HepG2 (cell line): Measurements from ENCODE around the gene ZFP69. TPM values are rescaled to one million over a fixed set of nuclear protein-coding genes. Genes with fewer than 3 reads are reported as not detected.
A peak's percentile ranks its signal among the peaks of the same experiment; 100 is the strongest.

Experiments used
- AGO2 ChIP-seq: fragments of 200-400 bp; formaldehyde crosslinking; optimal IDR thresholded peaks from 2 replicates; pipeline ENCODE3; 2017; ENCODE audit warnings: mild to moderate bottlenecking, low read depth, low read length, moderate library complexity
- ATF7 ChIP-seq, 2 experiments: fragments of 450-650 bp in 1 of 2; sonication (generic) in 1 of 2; formaldehyde crosslinking in 1 of 2; IDR thresholded peaks; 2 replicates each; pipeline versions ENCODE4 v1.4.0 to v1.6.1; 2016 to 2020; ENCODE audit warnings: antibody characterized with exemption in 1 of 2, mild to moderate bottlenecking in 1 of 2, missing genetic modification reagents in 1 of 2
- BCL6 ChIP-seq: IDR thresholded peaks from 2 replicates; pipeline ENCODE4 v1.6.1; 2016; ENCODE audit warnings: missing genetic modification reagents, missing compliant biosample characterization
- CREB1 ChIP-seq, 2 experiments: fragments of 450-650 bp in 1 of 2; IDR thresholded peaks; 2 replicates each; pipeline ENCODE4 v1.6.1; 2016 to 2017; ENCODE audit warnings: control low read depth in 1 of 2, mild to moderate bottlenecking in 1 of 2, missing compliant biosample characterization in 1 of 2, missing genetic modification characterization in 1 of 2
- GATAD1 ChIP-seq: IDR thresholded peaks from 2 replicates; pipeline ENCODE4 v1.6.1; 2016; ENCODE audit warnings: missing genetic modification reagents, missing compliant biosample characterization
- GATAD2A ChIP-seq: IDR thresholded peaks from 2 replicates; pipeline ENCODE4 v1.6.1; 2016
- HNRNPLL ChIP-seq: fragments of 200-400 bp; formaldehyde crosslinking; IDR thresholded peaks from 2 replicates; pipeline ENCODE4 v1.6.1; 2017; ENCODE audit warnings: mild to moderate bottlenecking, low read depth, low read length; ENCODE audit not compliant: poor library complexity, severe bottlenecking
- IRF2 ChIP-seq: IDR thresholded peaks from 2 replicates; pipeline ENCODE4 v1.6.1; 2018; ENCODE audit warnings: missing genetic modification reagents, missing compliant biosample characterization
- KLF11 ChIP-seq: IDR thresholded peaks from 2 replicates; pipeline ENCODE4 v1.6.1; 2016; ENCODE audit warnings: missing compliant biosample characterization
- KLF16 ChIP-seq, 2 experiments: sonication (generic) in 1 of 2; formaldehyde crosslinking in 1 of 2; IDR thresholded peaks; 2 replicates each; pipeline versions ENCODE4 v1.6.1 to v1.8.0; 2016 to 2023; ENCODE audit warnings: missing genetic modification reagents in 2 of 2, missing compliant biosample characterization in 1 of 2
- MLLT10 ChIP-seq: sonication (generic); formaldehyde crosslinking; IDR thresholded peaks from 2 replicates; pipeline ENCODE4 v1.4.0; 2020; ENCODE audit warnings: missing genetic modification reagents
- MYC ChIP-seq: sonication (generic); formaldehyde crosslinking; IDR thresholded peaks from 2 replicates; pipeline ENCODE4 v1.9.0; 2021; ENCODE audit warnings: missing genetic modification reagents, borderline replicate concordance
- NCOA2 ChIP-seq: sonication (generic); formaldehyde crosslinking; IDR thresholded peaks from 2 replicates; pipeline ENCODE4 v1.8.0; 2022; ENCODE audit warnings: inconsistent platforms
- PHF21A ChIP-seq: sonication (generic); formaldehyde crosslinking; IDR thresholded peaks from 2 replicates; pipeline ENCODE4 v1.5.0; 2020; ENCODE audit warnings: mild to moderate bottlenecking, missing genetic modification reagents
- POLR2AphosphoS5 ChIP-seq: IDR thresholded peaks from 2 replicates; pipeline ENCODE4 v1.6.1; 2012; ENCODE audit warnings: low read depth, low read length
- REPIN1 ChIP-seq: sonication (generic); formaldehyde crosslinking; IDR thresholded peaks from 2 replicates; pipeline ENCODE4 v1.8.0; 2022; ENCODE audit warnings: missing genetic modification reagents, low read depth, mild to moderate bottlenecking, borderline replicate concordance
- TAF1 ChIP-seq: sonication (generic); formaldehyde crosslinking; IDR thresholded peaks from 2 replicates; pipeline ENCODE4 v1.4.0; 2020; ENCODE audit warnings: missing genetic modification reagents
- ZNF224 ChIP-seq: sonication (generic); formaldehyde crosslinking; IDR thresholded peaks from 2 replicates; pipeline ENCODE4 v1.5.0; 2020; ENCODE audit warnings: mild to moderate bottlenecking, missing genetic modification reagents
- ZNF329 ChIP-seq: sonication (generic); formaldehyde crosslinking; IDR thresholded peaks from 2 replicates; pipeline ENCODE4 v1.9.0; 2021; ENCODE audit warnings: low read depth, mild to moderate bottlenecking, missing genetic modification reagents
- ZNF350 ChIP-seq: sonication (generic); formaldehyde crosslinking; IDR thresholded peaks from 2 replicates; pipeline ENCODE4 v1.4.0; 2020; ENCODE audit warnings: mild to moderate bottlenecking, low read depth, missing genetic modification reagents, borderline replicate concordance
- ZNF567 ChIP-seq: sonication (generic); formaldehyde crosslinking; IDR thresholded peaks from 2 replicates; pipeline ENCODE4 v1.8.1; 2023; ENCODE audit warnings: mild to moderate bottlenecking, missing genetic modification reagents, borderline replicate concordance
- ZNF772 ChIP-seq: sonication (generic); formaldehyde crosslinking; IDR thresholded peaks from 2 replicates; pipeline ENCODE4 v1.5.0; 2020; ENCODE audit warnings: mild to moderate bottlenecking, missing genetic modification reagents
- ZSCAN21 ChIP-seq: sonication (generic); formaldehyde crosslinking; IDR thresholded peaks from 2 replicates; pipeline ENCODE4 v1.8.0; 2022; ENCODE audit warnings: mild to moderate bottlenecking, missing genetic modification reagents, moderate library complexity, borderline replicate concordance
- polyA plus RNA-seq, 8 experiments: library from polyadenylated mRNA; depleted of rRNA in 3 of 8; stranded (reverse) in 7 of 8; unstranded in 1 of 8; fragments of >200 nt; fragmentation: Illumina TruSeq in 4 of 8; extraction: Trizol in 4 of 8; gene quantifications; 2 replicates each; pipeline versions ENCODE4 v1.2.1 to v1.2.3, GENCODE V29; 2011 to 2016; ENCODE audit warnings: low read depth in 4 of 8, missing spikeins in 1 of 8, mixed read lengths in 1 of 8; ENCODE audit not compliant: insufficient read depth in 1 of 8
- total RNA-seq, 5 experiments: library from RNA; depleted of rRNA; stranded (reverse); fragments of >200 nt; fragmentation: Illumina TruSeq; extraction: Trizol; gene quantifications; 2 replicates each; pipeline ENCODE4 v1.2.3, GENCODE V29; 2016; ENCODE audit warnings: low read depth in 1 of 5
- TF ChIP-seq, protein P1 (sequence below), 2 experiments: fragments of 450-650 bp in 1 of 2; sonication (generic) in 1 of 2; formaldehyde crosslinking; IDR thresholded peaks; 2 replicates each; pipeline versions ENCODE4 v1.5.0 to v1.8.0; 2020 to 2022; ENCODE audit warnings: mild to moderate bottlenecking in 1 of 2, missing genetic modification reagents in 1 of 2
- TF ChIP-seq, protein P2 (sequence below): sonication (generic); formaldehyde crosslinking; IDR thresholded peaks from 2 replicates; pipeline ENCODE4 v1.4.0; 2020; ENCODE audit warnings: missing genetic modification reagents
- TF ChIP-seq, protein P3 (sequence below): fragments of 450-650 bp; IDR thresholded peaks from 2 replicates; pipeline ENCODE4 v1.6.1; 2016

ZFP69 gene
- total and polyA plus RNA-seq, 2 of the 13 experiments (the other 11 are each of a cell fraction or from before 2014, with no cell fraction given): 2.6 to 5.6 TPM

DNA sequence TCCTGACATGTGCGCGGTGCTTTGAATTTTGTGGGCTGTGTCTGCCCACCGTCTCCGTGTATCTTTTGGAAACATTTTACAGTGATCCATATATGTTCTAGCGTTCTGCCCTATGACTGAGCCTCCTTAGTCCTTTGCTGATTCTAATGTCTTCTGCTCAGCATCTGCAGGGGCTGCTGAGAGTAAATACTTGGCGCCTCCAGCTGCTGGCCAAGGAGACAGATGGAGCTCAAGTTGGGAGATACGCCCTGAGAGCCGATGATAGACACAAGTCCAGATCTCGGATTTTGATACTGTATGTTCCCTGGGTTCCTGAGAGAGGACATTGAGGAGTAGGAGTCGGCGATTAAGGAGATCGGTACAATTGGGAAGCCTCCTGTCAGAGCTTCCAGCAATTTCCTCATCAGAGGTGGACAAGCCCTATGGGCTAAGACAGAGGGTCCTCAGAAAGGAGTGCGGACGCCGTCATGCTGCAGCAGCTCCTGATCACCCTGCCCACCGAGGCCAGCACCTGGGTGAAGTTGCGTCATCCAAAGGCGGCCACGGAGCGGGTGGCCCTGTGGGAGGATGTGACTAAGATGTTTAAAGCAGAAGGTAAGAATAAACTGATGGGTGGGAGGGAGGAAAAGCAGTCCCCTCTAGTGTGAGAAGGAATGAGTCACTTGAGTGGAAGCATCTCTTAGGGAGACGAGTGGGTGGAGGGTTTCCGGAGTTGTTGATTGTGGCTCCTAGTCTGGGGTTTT is 26.4 kb upstream of the ZFP69 start (continued):
- TF ChIP-seq BCL6 (CRISPR knock-in tag) (peak; percentile 13; the same call in 1 of the 2 replicates), TAF1 (CRISPR knock-in tag) (peak; percentile 39; the same call in 1 of the 2 replicates), ZSCAN21 (CRISPR knock-in tag) (peak; percentile 77), ZNF350 (peak; percentile 62; the same call in 1 of the 2 replicates), MLLT10 (CRISPR knock-in tag) (no peak), NCOA2 (CRISPR knock-in tag) (peak; percentile 27; the same call in 1 of the 2 replicates), POLR2AphosphoS5 (peak; percentile 43), KLF16 (CRISPR knock-in tag; IDR thresholded peaks at IDR 0.05) (0 out of 4 replicates have a peak, but pooled peaks of 1 of the 2 experiments have one; percentile 55), HNRNPLL (no peak), PHF21A (CRISPR knock-in tag) (0 out of 2 replicates have a peak, but pooled peaks have one; percentile 15), ZNF567 (CRISPR knock-in tag) (no peak), AGO2 (no peak), REPIN1 (CRISPR knock-in tag) (no peak), KLF11 (CRISPR knock-in tag) (0 out of 2 replicates have a peak, but pooled peaks have one; percentile 32), GATAD2A (CRISPR knock-in tag) (peak; percentile 52), GATAD1 (0 out of 2 replicates have a peak, but pooled peaks have one; percentile 38), ZNF772 (0 out of 2 replicates have a peak, but pooled peaks have one; percentile 29), CREB1 (IDR thresholded peaks at IDR 0.05) (0 out of 2 replicates have a peak, but pooled peaks have one; percentile 28), CREB1 (CRISPR knock-in tag; IDR thresholded peaks at IDR 0.05) (peak; percentile 71), IRF2 (peak; percentile 29; the same call in 1 of the 2 replicates), ZNF329 (CRISPR knock-in tag) (no peak), MYC (CRISPR knock-in tag) (peak; percentile 47; the same call in 1 of the 2 replicates), ZNF224 (peak; percentile 37; the same call in 1 of the 2 replicates), ATF7 (IDR thresholded peaks at IDR 0.05) (peak; percentile 77), ATF7 (CRISPR knock-in tag; IDR thresholded peaks at IDR 0.05) (no peak)
- TF ChIP-seq, protein P1, sequence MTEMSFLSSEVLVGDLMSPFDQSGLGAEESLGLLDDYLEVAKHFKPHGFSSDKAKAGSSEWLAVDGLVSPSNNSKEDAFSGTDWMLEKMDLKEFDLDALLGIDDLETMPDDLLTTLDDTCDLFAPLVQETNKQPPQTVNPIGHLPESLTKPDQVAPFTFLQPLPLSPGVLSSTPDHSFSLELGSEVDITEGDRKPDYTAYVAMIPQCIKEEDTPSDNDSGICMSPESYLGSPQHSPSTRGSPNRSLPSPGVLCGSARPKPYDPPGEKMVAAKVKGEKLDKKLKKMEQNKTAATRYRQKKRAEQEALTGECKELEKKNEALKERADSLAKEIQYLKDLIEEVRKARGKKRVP (CRISPR knock-in tag; IDR thresholded peaks at IDR 0.05): peak; percentile 55 to 98; a peak in 3 of 4 replicates
- TF ChIP-seq, protein P2, sequence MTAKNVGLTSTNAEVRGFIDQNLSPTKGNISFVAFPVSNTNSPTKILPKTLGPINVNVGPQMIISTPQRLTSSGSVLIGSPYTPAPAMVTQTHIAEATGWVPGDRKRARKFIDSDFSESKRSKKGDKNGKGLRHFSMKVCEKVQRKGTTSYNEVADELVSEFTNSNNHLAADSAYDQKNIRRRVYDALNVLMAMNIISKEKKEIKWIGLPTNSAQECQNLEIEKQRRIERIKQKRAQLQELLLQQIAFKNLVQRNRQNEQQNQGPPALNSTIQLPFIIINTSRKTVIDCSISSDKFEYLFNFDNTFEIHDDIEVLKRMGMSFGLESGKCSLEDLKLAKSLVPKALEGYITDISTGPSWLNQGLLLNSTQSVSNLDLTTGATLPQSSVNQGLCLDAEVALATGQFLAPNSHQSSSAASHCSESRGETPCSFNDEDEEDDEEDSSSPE (CRISPR knock-in tag): no peak
- TF ChIP-seq, protein P3, sequence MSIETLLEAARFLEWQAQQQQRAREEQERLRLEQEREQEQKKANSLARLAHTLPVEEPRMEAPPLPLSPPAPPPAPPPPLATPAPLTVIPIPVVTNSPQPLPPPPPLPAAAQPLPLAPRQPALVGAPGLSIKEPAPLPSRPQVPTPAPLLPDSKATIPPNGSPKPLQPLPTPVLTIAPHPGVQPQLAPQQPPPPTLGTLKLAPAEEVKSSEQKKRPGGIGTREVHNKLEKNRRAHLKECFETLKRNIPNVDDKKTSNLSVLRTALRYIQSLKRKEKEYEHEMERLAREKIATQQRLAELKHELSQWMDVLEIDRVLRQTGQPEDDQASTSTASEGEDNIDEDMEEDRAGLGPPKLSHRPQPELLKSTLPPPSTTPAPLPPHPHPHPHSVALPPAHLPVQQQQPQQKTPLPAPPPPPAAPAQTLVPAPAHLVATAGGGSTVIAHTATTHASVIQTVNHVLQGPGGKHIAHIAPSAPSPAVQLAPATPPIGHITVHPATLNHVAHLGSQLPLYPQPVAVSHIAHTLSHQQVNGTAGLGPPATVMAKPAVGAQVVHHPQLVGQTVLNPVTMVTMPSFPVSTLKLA: no peak
